Measurements from ENCODE around the gene KRTAP16-1. TPM values are rescaled to one million over a fixed set of nuclear protein-coding genes. Genes with fewer than 3 reads are reported as not detected.

KRTAP16-1 gene
- polyA plus RNA-seq, 1 donor from 2014 or later, result not detected

- Histone ChIP-seq H3K36me3 (ENCODE audit: insufficient read depth, low read length) (no peaks in the 10 kb centered on the region), H3K79me2 (replicated peaks; ENCODE audit: insufficient read depth, low read length) (no peaks in the 10 kb centered on the region), H3K27me3 (ENCODE audit: insufficient read depth, low read depth, low read length) (no peaks in the 10 kb centered on the region), H3K9me2 (ENCODE audit: insufficient read depth, low read length) (no peaks in the 10 kb centered on the region), H3K4me2 (ENCODE audit: low read length) (no peak within 1 kb of the TSS), H3K9ac (ENCODE audit: low read length) (no peak within 1 kb of the TSS), H4K20me1 (ENCODE audit: insufficient read depth) (no peaks in the 10 kb centered on the region), H2AFZ (ENCODE audit: low read depth, low read length) (no peak within 1 kb of the TSS), H3F3A (ENCODE audit: insufficient read depth, low read length, poor library complexity, severe bottlenecking) (no peaks in the 10 kb centered on the region), H3K9me3 (ENCODE audit: low read length) (no peaks in the 10 kb centered on the region), H3K4me3 (ENCODE audit: low read length) (no peak within 1 kb of the TSS), H3K27ac (ENCODE audit: low read length) (no peak within 1 kb of the TSS)
- TF ChIP-seq CTCF (IDR thresholded peaks at IDR 0.05; ENCODE audit: poor library complexity, severe bottlenecking) (no peak), EP300 (conservative IDR thresholded peaks at IDR 0.05; ENCODE audit: poor library complexity, severe bottlenecking) (no peak), SMC3 (conservative IDR thresholded peaks at IDR 0.05; ENCODE audit: poor library complexity) (no peak), RAD21 (conservative IDR thresholded peaks at IDR 0.05) (no peak), POLR2AphosphoS5 (IDR thresholded peaks at IDR 0.05) (no peak), TAF1 (IDR thresholded peaks at IDR 0.05; ENCODE audit: low read depth) (no peak), REST (IDR thresholded peaks at IDR 0.05; ENCODE audit: borderline replicate concordance) (no peak), EZH2 (IDR thresholded peaks at IDR 0.05; ENCODE audit: borderline replicate concordance, insufficient read depth, low read length, poor library complexity, severe bottlenecking) (no peak), MXI1 (conservative IDR thresholded peaks at IDR 0.05; ENCODE audit: poor library complexity, severe bottlenecking) (no peak)
These were observed 44.0 kb downstream of the KRTAP16-1 start, which contains the start of gene KRTAP9-6 for GRCh38 chr17:41265078-41265477. TSS of gene KRTAP9-6 (plus strand) at chr17:41265378. CDS start at chr17:41265378, 0 bp downstream.

GRCh38 chr17:41264599-41264998 lies 44.5 kb downstream of the KRTAP16-1 start:
- no peak for TF ChIP-seq CTCF (IDR thresholded peaks at IDR 0.05; ENCODE audit: poor library complexity, severe bottlenecking)
- H3K9me3 ChIP-seq (ENCODE audit: low read length), result no peaks in the 10 kb centered on the region
- no peak overlapping the region for H3K4me3 ChIP-seq (ENCODE audit: low read length)
- H4K20me1 ChIP-seq (ENCODE audit: insufficient read depth), result no peaks in the 10 kb centered on the region
- no peak overlapping the region for H3K4me2 ChIP-seq (ENCODE audit: low read length)
- H3K79me2 ChIP-seq (replicated peaks; ENCODE audit: insufficient read depth, low read length), result no peaks in the 10 kb centered on the region
- no peak overlapping the region for H3K27ac ChIP-seq (ENCODE audit: low read length)
- no peaks in the 10 kb centered on the region for H3K9me2 ChIP-seq (ENCODE audit: insufficient read depth, low read length)
- no peak overlapping the region for H3K9ac ChIP-seq (ENCODE audit: low read length)
- H3K27me3 ChIP-seq (ENCODE audit: insufficient read depth, low read depth, low read length), result no peaks in the 10 kb centered on the region
- no peaks in the 10 kb centered on the region for H3K36me3 ChIP-seq (ENCODE audit: insufficient read depth, low read length)
- no peaks in the 10 kb centered on the region for H3F3A ChIP-seq (ENCODE audit: insufficient read depth, low read length, poor library complexity, severe bottlenecking)
- H2AFZ ChIP-seq (ENCODE audit: low read depth, low read length), result no peak overlapping the region

Measured in neural cell (in vitro differentiated cells).